CD4-positive, alpha-beta T cell (primary cell): ENCODE measurements around the gene PURA. TPM values are rescaled to one million over a fixed set of nuclear protein-coding genes. Genes with fewer than 3 reads are reported as not detected.

Experiments
- ATAC-seq: fragments of 200-7000 bp; cut with Tn5 transposase; one replicate; pipeline ENCODE4 v1.10.0; 2022; ENCODE audit warnings: mild to moderate bottlenecking; ENCODE audit not compliant: poor library complexity
- CTCF ChIA-PET: fragments of 350-600 bp; sonication (Branson Sonifier 250); formaldehyde crosslinking; loops from one replicate; lab custom pipeline; 2021; ENCODE audit warnings: antibody characterized with exemption, inconsistent platforms; lab: Charles Lee
- POLR2A ChIA-PET: fragments of 350-600 bp; sonication (Branson Sonifier 250); formaldehyde crosslinking; loops from one replicate; lab custom pipeline; 2021; ENCODE audit warnings: antibody characterized with exemption, inconsistent platforms; lab: Charles Lee
- DNase-seq, 14 experiments: peaks; one replicate each; pipeline ENCODE4 v3.0.0-alpha.2; 2013 to 2020; ENCODE audit warnings: mixed read lengths in 2 of 14
- H3K27ac ChIP-seq, 2 donors: one replicate each; pipeline versions ENCODE4 v1.5.1 to v1.7.0; 2013; ENCODE audit warnings: low read length in 2 of 2, low read depth in 1 of 2, mild to moderate bottlenecking in 1 of 2
- H3K27me3 ChIP-seq, 2 experiments: 1 replicate in 1 of 2; 2 replicates in 1 of 2; pipeline versions ENCODE4 v1.6.1 to v1.7.0; 2013; ENCODE audit warnings: low read length in 2 of 2, control low read depth in 1 of 2, mild to moderate bottlenecking in 1 of 2, moderate library complexity in 1 of 2; ENCODE audit not compliant: insufficient read depth in 2 of 2, control insufficient read depth in 1 of 2
- H3K36me3 ChIP-seq: one replicate; pipeline ENCODE4 v1.6.1; 2013; ENCODE audit warnings: low read length, control low read depth; ENCODE audit not compliant: insufficient read depth
- H3K4me1 ChIP-seq: one replicate; pipeline ENCODE4 v1.6.1; 2013; ENCODE audit warnings: low read length, control low read depth; ENCODE audit not compliant: insufficient read depth
- H3K4me3 ChIP-seq: one replicate; pipeline ENCODE4 v1.5.1; 2013; ENCODE audit warnings: mild to moderate bottlenecking, low read length, moderate library complexity
- H3K9me3 ChIP-seq, 2 experiments: 1 replicate in 1 of 2; 2 replicates in 1 of 2; pipeline versions ENCODE4 v1.6.1 to v1.7.0; 2013; ENCODE audit warnings: low read length in 2 of 2, mild to moderate bottlenecking in 2 of 2, control low read depth in 1 of 2, moderate library complexity in 1 of 2; ENCODE audit not compliant: control insufficient read depth in 1 of 2, insufficient read depth in 1 of 2
- H3K27ac Mint-ChIP-seq: one replicate; pipeline ENCODE4 v1.8.0; 2020; ENCODE audit warnings: mixed read lengths
- H3K27me3 Mint-ChIP-seq: one replicate; pipeline ENCODE4 v1.8.0; 2021; ENCODE audit warnings: mixed read lengths
- H3K36me3 Mint-ChIP-seq: one replicate; pipeline ENCODE4 v1.8.0; 2021; ENCODE audit warnings: low read depth, mixed read lengths
- H3K4me1 Mint-ChIP-seq: one replicate; pipeline ENCODE4 v1.8.0; 2021; ENCODE audit warnings: low read depth, mixed read lengths
- H3K4me3 Mint-ChIP-seq: one replicate; pipeline ENCODE4 v1.8.0; 2020; ENCODE audit warnings: mild to moderate bottlenecking, mixed read lengths
- H3K9me3 Mint-ChIP-seq: one replicate; pipeline ENCODE4 v1.8.0; 2020; ENCODE audit warnings: mixed read lengths
- CTCF ChIP-seq: fragments of 200-600 bp; IDR thresholded peaks from one replicate; pipeline ENCODE4 v1.8.0; 2022; ENCODE audit warnings: antibody characterized with exemption, mild to moderate bottlenecking
- intact Hi-C, 2 experiments: fragments of 100-400 bp; cut with DNase I in 1 of 2; cut with micrococcal nuclease in 1 of 2; formaldehyde crosslinking; loops; one replicate each; pipeline versions ENCODE4 v1.15.1 to v1.9.0; 2023 to 2025; cut with DNase I, micrococcal nuclease
- total RNA-seq, 174 experiments: library from RNA in 2 of 174; stranded (reverse) in 2 of 174; gene quantifications; one replicate each; pipeline ENCODE4 v1.2.3 and lab custom pipeline; 2021 to 2026

Gene PURA
- total RNA-seq, 2 experiments from 2014 or later: 7.0 to 7.9 TPM

GRCh38 chr5:140159014-140159927 lies 45.4 kb downstream of the PURA start:
- no peak for TF ChIP-seq CTCF
- intact Hi-C loops: loop anchor here in 1 of 2 experiments (2.0 to 5.0 kb wide), 3 partner anchors 47 to 372 kb away; partner anchors contain the start of gene PURA
- ChIA-PET CTCF (no interaction called here), POLR2A (interaction anchor here (1.3 kb wide), 1 partner anchor 52 kb away, joined by 3 read pairs; no protein-coding TSS in a partner anchor)
- Histone ChIP-seq H3K4me1 (peaks cover 10% of the 10 kb centered on the region), H3K4me3 (no peak overlapping the region), H3K27me3 (no peaks in the 10 kb centered on the region), H3K36me3 (no peaks in the 10 kb centered on the region), H3K27ac (no peak overlapping the region), H3K9me3 (no peaks in the 10 kb centered on the region)
- Mint-ChIP-seq H3K27ac (no peak overlapping the region), H3K36me3 (no peaks in the 10 kb centered on the region), H3K4me1 (peaks cover 15% of the 10 kb centered on the region), H3K4me3 (no peak overlapping the region), H3K27me3 (no peaks in the 10 kb centered on the region), H3K9me3 (no peaks in the 10 kb centered on the region)
- no peak for ATAC-seq
- no peak for DNase-seq

GRCh38 chr5:140162275-140162674 lies 48.4 kb downstream of the PURA start:
- no peaks in the 10 kb centered on the region for H3K27me3 Mint-ChIP-seq
- H3K27me3 ChIP-seq: no peaks in the 10 kb centered on the region
- no peak for ATAC-seq
- H3K4me1 ChIP-seq: peaks cover 4% of the 10 kb centered on the region
- no peak overlapping the region for H3K27ac ChIP-seq
- no peak overlapping the region for H3K27ac Mint-ChIP-seq
- intact Hi-C loops: no loop called here
- H3K9me3 ChIP-seq: no peaks in the 10 kb centered on the region
- no peak for DNase-seq
- H3K36me3 Mint-ChIP-seq: no peaks in the 10 kb centered on the region
- H3K4me3 ChIP-seq: no peak overlapping the region
- no peaks in the 10 kb centered on the region for H3K9me3 Mint-ChIP-seq
- H3K4me3 Mint-ChIP-seq: no peak overlapping the region
- ChIA-PET POLR2A (no interaction called here), CTCF (interaction anchor here (1.1 kb wide), 1 partner anchor 90 kb away, joined by 4 read pairs; no protein-coding TSS in a partner anchor)
- no peaks in the 10 kb centered on the region for H3K36me3 ChIP-seq
- TF ChIP-seq CTCF: no peak
- H3K4me1 Mint-ChIP-seq: peaks cover 2% of the 10 kb centered on the region

- no peaks in the 10 kb centered on the region for H3K27me3 ChIP-seq
- ATAC-seq (no peak), DNase-seq (no peak)
- Mint-ChIP-seq H3K36me3 (no peaks in the 10 kb centered on the region), H3K9me3 (no peaks in the 10 kb centered on the region), H3K27me3 (no peaks in the 10 kb centered on the region), H3K4me3 (no peak overlapping the region), H3K27ac (no peak overlapping the region), H3K4me1 (no peaks in the 10 kb centered on the region)
- POLR2A ChIA-PET: no interaction called here
- no peaks in the 10 kb centered on the region for H3K4me1 ChIP-seq
- H3K36me3 ChIP-seq: no peaks in the 10 kb centered on the region
- H3K9me3 ChIP-seq: no peaks in the 10 kb centered on the region
- intact Hi-C loops: no loop called here
- H3K4me3 ChIP-seq: no peak overlapping the region
- no peak overlapping the region for H3K27ac ChIP-seq
- CTCF ChIA-PET: no interaction called here
- TF ChIP-seq CTCF: no peak
Measured at GRCh38 chr5:140162781-140163180, 48.9 kb downstream of the PURA start.
